H1 (cell line): ENCODE data around the gene GDPD2.

Source experiments
- ASH2L ChIP-seq: fragments of 200-600, 300-600 bp; sonication (generic); IDR thresholded peaks from one replicate; pipeline ENCODE4 v1.7.1; 2017; ENCODE audit warnings: low read length
- CREB1 ChIP-seq: IDR thresholded peaks from 2 replicates; pipeline ENCODE4 v1.6.1; 2012; ENCODE audit warnings: inconsistent platforms
- EGR1 ChIP-seq: IDR thresholded peaks from 2 replicates; pipeline ENCODE4 v1.6.1; 2011; ENCODE audit warnings: low read depth, low read length, borderline replicate concordance
- EP300 ChIP-seq, 2 experiments: IDR thresholded peaks; 1 replicate in 1 of 2; 2 replicates in 1 of 2; pipeline ENCODE4 v1.6.1; 2011 to 2012; ENCODE audit warnings: low read depth in 2 of 2, low read length in 2 of 2, mild to moderate bottlenecking in 2 of 2, borderline replicate concordance in 1 of 2, inconsistent platforms in 1 of 2, moderate library complexity in 1 of 2
- GABPA ChIP-seq: IDR thresholded peaks from 2 replicates; pipeline ENCODE4 v1.6.1; 2011; ENCODE audit warnings: mild to moderate bottlenecking, low read length, moderate library complexity, borderline replicate concordance; ENCODE audit not compliant: insufficient read depth
- JUND ChIP-seq: IDR thresholded peaks from 2 replicates; pipeline ENCODE4 v1.6.1; 2011; ENCODE audit warnings: mild to moderate bottlenecking, improper control_type of control experiment, low read length
- POLR2A ChIP-seq, 2 experiments: IDR thresholded peaks; 1 replicate in 1 of 2; 2 replicates in 1 of 2; pipeline ENCODE4 v1.6.1; 2011; ENCODE audit warnings: low read depth in 2 of 2, low read length in 2 of 2, mild to moderate bottlenecking in 2 of 2; ENCODE audit errors: control extremely low read depth in 1 of 2
- RAD21 ChIP-seq, 2 experiments: IDR thresholded peaks in 1 of 2; conservative IDR thresholded peaks in 1 of 2; 2 replicates each; pipeline ENCODE4 v1.6.1; 2011; ENCODE audit warnings: low read depth in 2 of 2, low read length in 2 of 2, improper control_type of control experiment in 1 of 2, inconsistent platforms in 1 of 2, mild to moderate bottlenecking in 1 of 2, moderate library complexity in 1 of 2
- SAP30 ChIP-seq: fragments of 300-600 bp; sonication (generic); IDR thresholded peaks from 2 replicates; pipeline ENCODE4 v1.7.1; 2012; ENCODE audit warnings: low read length, moderate library complexity, mild to moderate bottlenecking, inconsistent platforms; ENCODE audit not compliant: insufficient read depth, insufficient replicate concordance
- TAF1 ChIP-seq: IDR thresholded peaks from 2 replicates; pipeline ENCODE4 v1.6.1; 2011; ENCODE audit warnings: mild to moderate bottlenecking, low read depth, low read length
- TBP ChIP-seq: IDR thresholded peaks from 2 replicates; pipeline ENCODE4 v1.6.1; 2011; ENCODE audit warnings: low read depth, low read length, improper control_type of control experiment
- TF ChIP-seq, protein P1 (sequence below), 3 experiments: IDR thresholded peaks; 1 replicate in 2 of 3; 2 replicates in 1 of 3; pipeline versions ENCODE4 v1.5.1 to v1.6.1; 2011; ENCODE audit warnings: low read length in 3 of 3, mild to moderate bottlenecking in 3 of 3, inconsistent platforms in 2 of 3, low read depth in 1 of 3, moderate library complexity in 1 of 3; ENCODE audit not compliant: insufficient read depth in 1 of 3; ENCODE audit errors: control extremely low read depth in 1 of 3
- TF ChIP-seq, protein P2 (sequence below): IDR thresholded peaks from 2 replicates; pipeline ENCODE4 v1.6.1; 2011; ENCODE audit warnings: low read depth, mild to moderate bottlenecking, low read length; ENCODE audit not compliant: insufficient read depth

- TF ChIP-seq ASH2L (no peak), TBP (no peak), SAP30 (no peak), POLR2A (IDR thresholded peaks at IDR 0.05; ENCODE audit: control extremely low read depth in 1 of 2, low read depth in 2 of 2, low read length in 2 of 2) (no peak), GABPA (no peak), JUND (no peak), TAF1 (no peak), RAD21 (IDR thresholded peaks at IDR 0.05 in 1 of 2, conservative IDR thresholded peaks at IDR 0.05 in 1 of 2; ENCODE audit: low read depth in 2 of 2, low read length in 2 of 2) (no peak), CREB1 (no peak), EP300 (IDR thresholded peaks at IDR 0.05; ENCODE audit: borderline replicate concordance in 1 of 2, low read depth in 2 of 2, low read length in 2 of 2) (no peak), EGR1 (no peak)
- TF ChIP-seq, protein P1, sequence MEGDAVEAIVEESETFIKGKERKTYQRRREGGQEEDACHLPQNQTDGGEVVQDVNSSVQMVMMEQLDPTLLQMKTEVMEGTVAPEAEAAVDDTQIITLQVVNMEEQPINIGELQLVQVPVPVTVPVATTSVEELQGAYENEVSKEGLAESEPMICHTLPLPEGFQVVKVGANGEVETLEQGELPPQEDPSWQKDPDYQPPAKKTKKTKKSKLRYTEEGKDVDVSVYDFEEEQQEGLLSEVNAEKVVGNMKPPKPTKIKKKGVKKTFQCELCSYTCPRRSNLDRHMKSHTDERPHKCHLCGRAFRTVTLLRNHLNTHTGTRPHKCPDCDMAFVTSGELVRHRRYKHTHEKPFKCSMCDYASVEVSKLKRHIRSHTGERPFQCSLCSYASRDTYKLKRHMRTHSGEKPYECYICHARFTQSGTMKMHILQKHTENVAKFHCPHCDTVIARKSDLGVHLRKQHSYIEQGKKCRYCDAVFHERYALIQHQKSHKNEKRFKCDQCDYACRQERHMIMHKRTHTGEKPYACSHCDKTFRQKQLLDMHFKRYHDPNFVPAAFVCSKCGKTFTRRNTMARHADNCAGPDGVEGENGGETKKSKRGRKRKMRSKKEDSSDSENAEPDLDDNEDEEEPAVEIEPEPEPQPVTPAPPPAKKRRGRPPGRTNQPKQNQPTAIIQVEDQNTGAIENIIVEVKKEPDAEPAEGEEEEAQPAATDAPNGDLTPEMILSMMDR (IDR thresholded peaks at IDR 0.05; ENCODE audit: control extremely low read depth in 1 of 3, insufficient read depth in 1 of 3, low read depth in 1 of 3, low read length in 3 of 3), result no peak
- TF ChIP-seq, protein P2, sequence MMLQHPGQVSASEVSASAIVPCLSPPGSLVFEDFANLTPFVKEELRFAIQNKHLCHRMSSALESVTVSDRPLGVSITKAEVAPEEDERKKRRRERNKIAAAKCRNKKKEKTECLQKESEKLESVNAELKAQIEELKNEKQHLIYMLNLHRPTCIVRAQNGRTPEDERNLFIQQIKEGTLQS, result no peak
These were observed 33.1 kb downstream of the GDPD2 start for GRCh38 chrX:70456256-70456655.
